ENCODE data around the gene SOX6.

GRCh38 chr11:16133867-16134266 is 222.5 kb downstream of the SOX6 start:
- no peak for TF ChIP-seq CTCF (IDR thresholded peaks at IDR 0.05; ENCODE audit: low read length)
- TF ChIP-seq EZH2 (IDR thresholded peaks at IDR 0.05; ENCODE audit: borderline replicate concordance, low read length), result no peak
